NCI-H1417 (cell line): ENCODE measurements around the gene SYT7.

Experiments used
- DNase-seq, 3 experiments: peaks; one replicate each; lab custom pipeline; 2025; lab: John Stamatoyannopoulos, UW

SYT7 gene

GRCh38 chr11:61516191-61516590 is 64.7 kb downstream of the SYT7 start:
- DNase-seq, result no peak

- no peak for DNase-seq
Observed at GRCh38 chr11:61515686-61516085, 65.2 kb downstream of the SYT7 start.

GRCh38 chr11:61514050-61514917 is 66.6 kb downstream of the SYT7 start:
- DNase-seq, result peak in 2 of 3 experiments; percentile 40 to 68

DNA sequence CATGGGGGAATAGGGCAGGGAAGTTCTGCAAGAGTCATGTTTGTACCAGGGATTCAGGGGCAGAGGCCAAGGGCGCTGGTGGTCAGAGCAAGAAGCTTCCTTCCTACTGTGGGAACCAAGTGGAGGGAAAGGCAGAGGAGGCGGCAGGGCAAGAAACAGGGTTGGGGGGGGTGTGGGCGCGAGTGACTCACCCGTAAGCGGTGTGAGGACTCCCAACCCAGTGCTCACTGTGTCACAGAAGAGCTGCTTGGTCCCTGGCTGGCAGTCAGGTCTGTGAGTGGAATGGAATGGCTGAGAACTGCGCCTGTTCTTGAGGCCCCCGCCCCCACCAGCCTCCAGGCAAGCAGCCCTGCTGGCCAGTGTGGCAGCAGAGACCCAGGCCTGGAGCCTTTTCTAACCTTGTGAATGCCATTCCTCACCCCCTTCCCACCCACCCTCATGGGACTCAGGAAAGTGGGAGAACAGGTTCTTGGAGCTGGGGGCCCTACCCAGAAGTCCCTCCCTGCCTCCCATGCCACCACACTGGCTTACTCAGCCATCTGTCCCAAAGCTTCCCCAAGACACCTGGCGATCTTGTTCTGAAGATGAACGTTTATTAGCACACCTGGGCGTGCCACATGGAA is 67.6 kb downstream of the SYT7 start:
- peak in 2 of 3 experiments; percentile 39 to 63 for DNase-seq

GRCh38 chr11:61512435-61512834 is 68.4 kb downstream of the SYT7 start:
- DNase-seq, result peak; percentile 63 to 96 (median 87)

- no peak for DNase-seq
Observed at GRCh38 chr11:61511383-61511782, 69.5 kb downstream of the SYT7 start.

- no peak for DNase-seq
Observed at GRCh38 chr11:61510974-61511373, 69.9 kb downstream of the SYT7 start.

DNA sequence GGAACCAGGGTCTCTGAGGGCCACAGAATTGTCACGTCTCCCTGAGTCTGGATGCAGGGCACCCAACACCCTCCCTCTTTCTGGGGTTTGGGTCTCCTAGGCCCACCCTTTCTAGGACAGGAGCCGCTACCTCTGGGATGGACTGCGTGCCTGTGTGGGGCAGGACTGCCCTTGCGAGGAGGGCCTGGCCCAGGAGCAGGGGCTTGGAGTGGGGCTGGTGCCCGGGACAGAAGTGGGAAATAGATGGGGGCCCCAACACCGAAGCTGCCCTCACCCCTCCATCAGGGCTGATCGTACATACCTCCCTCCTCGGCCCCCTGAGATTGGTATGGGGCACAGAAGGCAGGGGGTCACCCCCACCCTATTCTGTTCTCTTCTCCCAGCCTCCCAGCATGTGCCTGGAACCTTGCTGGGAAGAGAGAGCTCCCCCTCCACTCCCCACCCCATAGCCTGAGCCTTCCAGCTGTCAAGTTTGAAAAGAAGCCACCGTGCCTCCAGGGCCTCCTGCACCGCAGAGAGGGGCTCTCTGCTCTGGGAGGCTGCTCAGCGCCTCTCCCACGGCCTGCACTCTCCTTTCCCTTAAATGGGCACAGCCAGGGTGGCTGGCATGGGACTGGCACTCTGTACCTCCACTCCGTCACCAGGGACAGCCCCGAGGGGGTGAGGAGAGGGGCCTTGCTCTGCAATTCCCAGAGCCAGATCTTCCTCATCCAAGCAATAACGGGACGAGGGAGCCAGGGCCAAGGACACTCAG is 70.5 kb downstream of the SYT7 start:
- DNase-seq, result no peak

- DNase-seq, result peak; percentile 85 to 95 (median 95)
Observed at GRCh38 chr11:61509043-61510029, 71.5 kb downstream of the SYT7 start.

GRCh38 chr11:61507962-61508861 is 72.7 kb downstream of the SYT7 start, which contains the start of gene LRRC10B:
TSS of gene LRRC10B (plus strand) at chr11:61508749. CDS start at chr11:61508999, 250 bp downstream.
- DNase-seq, result peak; percentile 80 to 95 (median 94)

DNA sequence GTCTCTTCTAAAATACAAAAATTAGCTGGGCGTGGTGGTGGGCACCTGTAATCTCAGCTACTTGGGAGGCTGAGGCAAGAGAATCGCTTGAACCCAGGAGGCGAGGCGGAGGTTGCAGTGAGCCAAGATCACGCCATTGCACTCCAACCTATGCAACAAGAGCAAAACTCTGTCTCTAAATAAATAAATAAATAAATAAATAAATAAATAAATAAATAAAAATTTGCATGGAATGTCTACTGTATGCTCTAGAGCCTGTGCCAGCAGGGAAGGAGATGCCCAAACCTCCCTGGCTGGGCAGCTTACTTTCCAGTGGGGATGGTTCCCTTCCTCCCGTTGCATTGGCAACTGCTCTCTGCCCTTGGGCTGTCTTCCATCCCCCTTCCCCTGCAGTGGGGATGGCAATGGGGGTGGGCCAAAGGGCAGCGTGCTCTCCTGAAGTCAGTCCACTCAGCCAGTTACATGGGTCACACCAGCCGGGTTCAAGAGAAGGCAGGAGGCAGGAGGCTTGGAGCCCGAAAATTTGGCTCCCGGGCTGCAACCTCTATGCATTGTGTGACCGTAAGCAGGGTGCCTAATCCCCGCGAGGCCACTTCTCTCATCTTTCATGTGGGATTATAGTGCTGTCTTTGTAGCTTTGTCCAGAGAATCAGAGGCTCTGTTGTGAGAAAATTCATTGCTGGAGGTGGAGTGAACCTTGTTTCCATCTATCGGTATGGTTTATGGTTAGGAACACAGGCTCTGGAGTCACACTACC is 73.7 kb downstream of the SYT7 start:
- DNase-seq, result no peak

- DNase-seq, result peak in 2 of 3 experiments; percentile 7 to 39
Observed at GRCh38 chr11:61505640-61506155, 75.2 kb downstream of the SYT7 start.

DNA sequence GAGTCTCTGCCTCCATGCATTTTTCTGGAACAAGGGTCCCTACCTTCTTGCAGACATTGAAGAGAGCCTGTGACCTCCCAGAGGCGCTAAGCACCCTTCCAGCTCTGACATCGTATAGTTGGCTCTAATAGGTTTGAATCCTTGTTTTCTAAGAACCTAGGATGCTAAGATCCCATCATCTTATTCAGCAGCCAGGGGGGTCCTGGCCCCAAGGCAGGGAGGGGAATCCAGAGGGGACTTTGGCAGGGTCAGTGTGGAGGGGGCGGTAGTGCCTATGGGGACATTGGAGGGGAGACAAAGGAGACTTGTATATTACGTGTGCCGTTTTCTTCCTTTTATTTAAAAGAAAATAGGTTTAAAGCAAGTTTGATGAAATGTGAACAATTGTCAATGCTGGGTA is 75.8 kb downstream of the SYT7 start:
- DNase-seq, result no peak

GRCh38 chr11:61503135-61503770 is 77.6 kb downstream of the SYT7 start:
- no peak for DNase-seq

- DNase-seq, result no peak
Observed at GRCh38 chr11:61502522-61502921, 78.4 kb downstream of the SYT7 start.

DNA sequence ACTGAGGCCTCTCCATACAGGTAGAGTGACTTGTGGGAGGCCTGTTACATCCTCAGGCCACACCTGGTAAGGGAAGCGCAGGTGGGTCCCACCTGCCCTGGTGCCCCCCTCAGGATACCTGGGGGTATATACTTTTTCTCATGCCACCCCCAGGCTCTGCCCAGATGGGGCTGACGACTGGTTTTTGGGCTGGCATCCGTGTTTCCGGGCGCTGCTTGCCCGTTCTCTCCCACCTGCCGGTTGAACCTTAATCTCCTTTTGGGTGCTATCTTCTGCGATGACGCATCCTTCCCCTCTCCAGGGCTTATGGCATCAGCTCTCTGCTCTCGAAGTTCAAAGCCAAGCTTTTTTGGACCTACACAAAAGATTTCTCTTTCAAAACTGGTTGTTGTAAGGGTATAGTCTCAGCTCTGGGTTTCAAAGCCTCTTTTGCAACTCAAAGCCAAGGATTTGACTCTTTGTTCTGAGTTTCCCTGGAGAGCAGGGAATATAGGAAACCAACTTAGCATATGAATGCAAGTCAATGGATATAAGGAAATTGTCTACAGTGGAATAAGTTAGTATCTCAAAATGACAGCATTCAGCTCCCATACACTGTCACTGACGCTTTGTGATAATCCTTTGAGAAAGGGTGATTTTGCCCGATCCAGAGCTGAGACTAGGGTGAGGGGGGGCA is 80.9 kb downstream of the SYT7 start:
- DNase-seq, result no peak

DNA sequence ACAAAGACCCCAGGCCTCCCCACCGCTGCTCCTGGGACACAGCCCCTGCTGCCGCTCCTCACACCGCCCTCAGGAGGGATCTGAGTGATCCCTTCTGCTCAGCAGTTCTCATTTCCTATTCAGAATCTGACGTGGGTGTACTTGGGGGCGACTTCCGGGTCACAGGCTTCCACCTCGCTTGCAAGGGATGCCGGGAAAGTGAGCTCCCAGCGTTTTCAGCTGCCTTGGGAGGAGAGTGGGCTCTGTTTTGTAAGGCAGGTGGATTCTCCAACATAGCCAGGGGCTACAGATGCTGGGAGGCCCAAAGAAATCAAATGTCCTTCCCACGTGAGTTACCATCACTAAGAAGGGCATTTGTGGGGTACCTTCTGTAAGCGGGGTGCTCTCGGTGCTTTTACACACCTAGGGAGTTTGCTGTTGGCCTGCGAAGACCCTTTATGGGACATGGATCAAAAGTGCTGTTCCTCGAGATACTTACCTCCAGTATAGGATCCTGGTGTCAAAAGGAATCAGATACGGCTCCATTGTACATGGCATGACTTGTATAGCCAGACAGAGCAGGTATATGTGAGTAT is 82.0 kb downstream of the SYT7 start:
- DNase-seq, result no peak

- no peak for DNase-seq
Observed at GRCh38 chr11:61497876-61498275, 83.0 kb downstream of the SYT7 start.
